Karpas-422 (cell line): ENCODE measurements around the gene SMOC1. TPM values are rescaled to one million over a fixed set of nuclear protein-coding genes. Genes with fewer than 3 reads are reported as not detected.

Source experiments
- DNase-seq: peaks from one replicate; pipeline ENCODE4 v3.0.0-alpha.2; 2015
- H2AFZ ChIP-seq: fragments of 200-600 bp; sonication (generic); 2 replicates; pipeline ENCODE4 v1.6.1; 2014; ENCODE audit warnings: antibody characterized with exemption, low read length, mixed read lengths
- H3K27ac ChIP-seq: fragments of 200-600 bp; sonication (generic); 2 replicates; pipeline ENCODE4 v1.5.1; 2014; ENCODE audit warnings: mild to moderate bottlenecking, low read length, moderate library complexity
- H3K27me3 ChIP-seq: fragments of 200-600 bp; sonication (generic); 2 replicates; pipeline ENCODE4 v1.6.1; 2014; ENCODE audit warnings: low read length, mixed read lengths
- H3K36me3 ChIP-seq: fragments of 200-600 bp; sonication (generic); 2 replicates; pipeline ENCODE4 v1.6.1; 2014; ENCODE audit warnings: low read length, mixed read lengths; ENCODE audit not compliant: insufficient read depth
- H3K4me1 ChIP-seq: fragments of 200-600 bp; sonication (generic); 2 replicates; pipeline ENCODE4 v1.6.1; 2014; ENCODE audit warnings: mild to moderate bottlenecking, low read length, mixed read lengths
- H3K4me2 ChIP-seq: fragments of 200-600 bp; sonication (generic); 2 replicates; pipeline ENCODE4 v1.6.1; 2014; ENCODE audit warnings: low read length, low read depth, mild to moderate bottlenecking; ENCODE audit not compliant: poor library complexity, severe bottlenecking
- H3K4me3 ChIP-seq: fragments of 200-600 bp; sonication (generic); 2 replicates; pipeline ENCODE4 v1.5.1; 2014; ENCODE audit warnings: mild to moderate bottlenecking, antibody characterized with exemption, low read length, mixed read lengths
- H3K79me2 ChIP-seq: fragments of 200-600 bp; sonication (generic); 2 replicates; pipeline ENCODE4 v1.6.1; 2014; ENCODE audit warnings: mild to moderate bottlenecking, low read length, mixed read lengths
- H3K9ac ChIP-seq: fragments of 200-600 bp; sonication (generic); 2 replicates; pipeline ENCODE4 v1.6.0; 2014; ENCODE audit warnings: low read length
- H3K9me2 ChIP-seq: fragments of 200-600 bp; sonication (generic), shearing (Covaris generic); replicated peaks from 2 replicates; pipeline ENCODE4 v1.6.0; 2014; ENCODE audit warnings: mild to moderate bottlenecking, low read length, moderate library complexity; ENCODE audit not compliant: insufficient read depth
- H3K9me3 ChIP-seq: fragments of 300-700, 200-600 bp; sonication (generic); 2 replicates; pipeline ENCODE4 v1.6.1; 2014; ENCODE audit warnings: low read length, mixed read lengths
- H4K20me1 ChIP-seq: fragments of 200-600 bp; sonication (generic); 2 replicates; pipeline ENCODE4 v1.6.1; 2014; ENCODE audit warnings: mild to moderate bottlenecking, antibody characterized with exemption, low read length, low read depth; ENCODE audit not compliant: insufficient read depth
- total RNA-seq: library from RNA; depleted of rRNA; stranded (reverse); fragments of >200 nt; shearing (Covaris generic); gene quantifications from 2 replicates; pipeline ENCODE4 v1.2.3, GENCODE V29; 2014; ENCODE audit warnings: low replicate concordance

SMOC1 gene
- total RNA-seq, 1 experiment from 2014 or later, result not detected

GRCh38 chr14:69917287-69917686 lies 38.1 kb downstream of the SMOC1 start:
- H3K9ac ChIP-seq, result no peak overlapping the region

GRCh38 chr14:69919815-69920214 lies 40.6 kb downstream of the SMOC1 start:
- Histone ChIP-seq H3K9ac (no peak overlapping the region), H3K4me3 (no peak overlapping the region), H3K27ac (no peak overlapping the region), H3K9me3 (no peaks in the 10 kb centered on the region), H3K27me3 (no peaks in the 10 kb centered on the region), H3K79me2 (no peaks in the 10 kb centered on the region), H4K20me1 (no peaks in the 10 kb centered on the region), H2AFZ (no peak overlapping the region), H3K36me3 (no peaks in the 10 kb centered on the region), H3K9me2 (no peaks in the 10 kb centered on the region), H3K4me2 (no peak overlapping the region), H3K4me1 (no peaks in the 10 kb centered on the region)
- DNase-seq, result no peak

More at GRCh38 chr14:69917287-69917686, 38.1 kb downstream of the SMOC1 start:
- no peaks in the 10 kb centered on the region for H3K79me2 ChIP-seq
- H3K36me3 ChIP-seq, result no peaks in the 10 kb centered on the region
- no peak overlapping the region for H3K4me2 ChIP-seq
- no peak overlapping the region for H3K27ac ChIP-seq
- no peak for DNase-seq
- no peaks in the 10 kb centered on the region for H3K4me1 ChIP-seq
- no peaks in the 10 kb centered on the region for H4K20me1 ChIP-seq
- no peaks in the 10 kb centered on the region for H3K27me3 ChIP-seq
- no peak overlapping the region for H2AFZ ChIP-seq
- H3K9me2 ChIP-seq, result no peaks in the 10 kb centered on the region
- no peaks in the 10 kb centered on the region for H3K9me3 ChIP-seq
- no peak overlapping the region for H3K4me3 ChIP-seq

GRCh38 chr14:69921052-69921451 lies 41.8 kb downstream of the SMOC1 start:
- H2AFZ ChIP-seq, result no peak overlapping the region
- no peaks in the 10 kb centered on the region for H3K36me3 ChIP-seq
- H3K4me1 ChIP-seq, result no peaks in the 10 kb centered on the region
- H3K27ac ChIP-seq, result no peak overlapping the region
- H3K4me2 ChIP-seq, result no peak overlapping the region
- H3K9me3 ChIP-seq, result no peaks in the 10 kb centered on the region
- H3K79me2 ChIP-seq, result no peaks in the 10 kb centered on the region
- H4K20me1 ChIP-seq, result no peaks in the 10 kb centered on the region
- no peak overlapping the region for H3K4me3 ChIP-seq
- no peaks in the 10 kb centered on the region for H3K9me2 ChIP-seq
- H3K27me3 ChIP-seq, result no peaks in the 10 kb centered on the region
- H3K9ac ChIP-seq, result no peak overlapping the region
- DNase-seq, result no peak

GRCh38 chr14:69922198-69922597 lies 43.0 kb downstream of the SMOC1 start:
- no peak overlapping the region for H2AFZ ChIP-seq
- no peaks in the 10 kb centered on the region for H3K36me3 ChIP-seq
- no peaks in the 10 kb centered on the region for H3K4me1 ChIP-seq
- no peak for DNase-seq
- H3K4me2 ChIP-seq, result no peak overlapping the region
- no peaks in the 10 kb centered on the region for H3K9me3 ChIP-seq
- H3K79me2 ChIP-seq, result no peaks in the 10 kb centered on the region
- H4K20me1 ChIP-seq, result no peaks in the 10 kb centered on the region
- no peak overlapping the region for H3K27ac ChIP-seq
- no peak overlapping the region for H3K9ac ChIP-seq
- no peaks in the 10 kb centered on the region for H3K9me2 ChIP-seq
- no peaks in the 10 kb centered on the region for H3K27me3 ChIP-seq
- no peak overlapping the region for H3K4me3 ChIP-seq

GRCh38 chr14:69924201-69924600 lies 45.0 kb downstream of the SMOC1 start:
- H3K9me2 ChIP-seq, result no peaks in the 10 kb centered on the region
- no peaks in the 10 kb centered on the region for H3K79me2 ChIP-seq
- no peak overlapping the region for H3K27ac ChIP-seq
- no peak overlapping the region for H3K4me3 ChIP-seq
- H2AFZ ChIP-seq, result no peak overlapping the region
- H3K4me1 ChIP-seq, result no peaks in the 10 kb centered on the region
- no peaks in the 10 kb centered on the region for H3K27me3 ChIP-seq
- no peaks in the 10 kb centered on the region for H4K20me1 ChIP-seq
- no peak overlapping the region for H3K4me2 ChIP-seq
- no peaks in the 10 kb centered on the region for H3K9me3 ChIP-seq
- no peaks in the 10 kb centered on the region for H3K36me3 ChIP-seq
- no peak for DNase-seq
- H3K9ac ChIP-seq, result no peak overlapping the region

- Histone ChIP-seq H3K27ac (no peak overlapping the region), H3K79me2 (no peaks in the 10 kb centered on the region), H3K9me2 (no peaks in the 10 kb centered on the region), H3K9me3 (no peaks in the 10 kb centered on the region), H3K4me1 (no peaks in the 10 kb centered on the region), H3K4me3 (no peak overlapping the region), H4K20me1 (no peaks in the 10 kb centered on the region), H3K27me3 (no peaks in the 10 kb centered on the region), H3K4me2 (no peak overlapping the region), H3K9ac (no peak overlapping the region), H3K36me3 (no peaks in the 10 kb centered on the region), H2AFZ (no peak overlapping the region)
- DNase-seq, result no peak
These were observed 48.9 kb downstream of the SMOC1 start for GRCh38 chr14:69928111-69928523.

- Histone ChIP-seq H4K20me1 (no peaks in the 10 kb centered on the region), H3K4me1 (no peaks in the 10 kb centered on the region), H3K27ac (no peak overlapping the region), H3K79me2 (no peaks in the 10 kb centered on the region), H3K36me3 (no peaks in the 10 kb centered on the region), H2AFZ (no peak overlapping the region), H3K27me3 (no peaks in the 10 kb centered on the region; the same call in 1 of the 2 replicates), H3K9me2 (no peaks in the 10 kb centered on the region), H3K9ac (no peak overlapping the region), H3K4me3 (no peak overlapping the region), H3K4me2 (no peak overlapping the region), H3K9me3 (no peaks in the 10 kb centered on the region)
- no peak for DNase-seq
These were observed 51.7 kb downstream of the SMOC1 start for GRCh38 chr14:69930780-69931379.

- no peak for DNase-seq
- Histone ChIP-seq H3K27ac (no peak overlapping the region), H3K27me3 (no peaks in the 10 kb centered on the region; the same call in 1 of the 2 replicates), H3K36me3 (no peaks in the 10 kb centered on the region), H3K4me2 (no peak overlapping the region), H2AFZ (no peak overlapping the region), H3K9ac (no peak overlapping the region), H3K9me2 (no peaks in the 10 kb centered on the region), H3K4me3 (no peak overlapping the region), H3K79me2 (no peaks in the 10 kb centered on the region), H3K4me1 (no peaks in the 10 kb centered on the region), H4K20me1 (no peaks in the 10 kb centered on the region), H3K9me3 (no peaks in the 10 kb centered on the region)
These were observed 52.7 kb downstream of the SMOC1 start for GRCh38 chr14:69931960-69932359.
